SK-N-SH (cell line): Measurements from ENCODE around the gene FHOD3.

Experiments used
- CHD2 ChIP-seq: fragments of 150-350 bp; IDR thresholded peaks from 2 replicates; pipeline ENCODE4 v1.6.1; 2018; ENCODE audit warnings: low read length; ENCODE audit not compliant: partially characterized antibody
- GATA2 ChIP-seq: sonication (generic); formaldehyde crosslinking; IDR thresholded peaks from 2 replicates; pipeline ENCODE4 v1.5.0; 2020; ENCODE audit warnings: mild to moderate bottlenecking, missing genetic modification reagents
- POLR2AphosphoS5 ChIP-seq: IDR thresholded peaks from 2 replicates; pipeline ENCODE4 v1.6.1; 2012; ENCODE audit warnings: low read depth, low read length
- SIN3A ChIP-seq: IDR thresholded peaks from 2 replicates; pipeline ENCODE4 v1.6.1; 2012; ENCODE audit warnings: low read depth, mild to moderate bottlenecking, low read length, moderate library complexity, borderline replicate concordance
- SMC3 ChIP-seq: IDR thresholded peaks from 2 replicates; pipeline ENCODE4 v1.6.1; 2012; ENCODE audit warnings: low read depth, low read length, improper control_type of control experiment
- TEAD4 ChIP-seq: IDR thresholded peaks from 2 replicates; pipeline ENCODE4 v1.4.0; 2012; ENCODE audit warnings: mild to moderate bottlenecking, borderline replicate concordance; ENCODE audit not compliant: insufficient read depth
- TF ChIP-seq, protein P1 (sequence below): IDR thresholded peaks from 2 replicates; pipeline ENCODE4 v1.4.0; 2012; ENCODE audit warnings: low read depth, borderline replicate concordance
- TF ChIP-seq, protein P2 (sequence below): fragments of 200-600 bp; sonication (generic); IDR thresholded peaks from 2 replicates; pipeline ENCODE4 v1.6.1; 2017; ENCODE audit warnings: antibody characterized with exemption, mild to moderate bottlenecking, moderate library complexity

DNA sequence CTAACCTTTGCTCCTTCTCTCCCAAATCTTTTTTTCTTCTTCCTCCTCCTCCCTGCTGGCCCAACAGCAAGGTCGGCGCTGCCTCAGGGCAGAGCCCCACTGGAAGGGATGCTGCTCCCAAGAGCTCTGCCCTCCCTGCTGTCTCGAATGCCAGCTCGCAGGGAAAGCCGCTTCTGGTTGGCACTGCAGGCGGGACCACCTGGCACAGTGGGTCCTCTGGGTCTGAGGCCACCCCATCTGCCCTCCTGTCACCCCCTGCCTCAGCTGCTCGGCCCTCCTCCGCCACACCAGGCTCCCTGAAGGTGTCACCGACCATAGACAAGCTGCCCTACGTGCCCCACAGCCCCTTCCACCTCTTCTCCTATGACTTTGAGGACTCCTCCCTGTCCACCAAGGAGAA is 355.0 kb downstream of the FHOD3 start:
- TF ChIP-seq, protein P1, sequence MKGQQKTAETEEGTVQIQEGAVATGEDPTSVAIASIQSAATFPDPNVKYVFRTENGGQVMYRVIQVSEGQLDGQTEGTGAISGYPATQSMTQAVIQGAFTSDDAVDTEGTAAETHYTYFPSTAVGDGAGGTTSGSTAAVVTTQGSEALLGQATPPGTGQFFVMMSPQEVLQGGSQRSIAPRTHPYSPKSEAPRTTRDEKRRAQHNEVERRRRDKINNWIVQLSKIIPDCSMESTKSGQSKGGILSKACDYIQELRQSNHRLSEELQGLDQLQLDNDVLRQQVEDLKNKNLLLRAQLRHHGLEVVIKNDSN, result no peak
- TF ChIP-seq SIN3A (no peak), POLR2AphosphoS5 (no peak), CHD2 (no peak), TEAD4 (no peak), GATA2 (CRISPR knock-in tag) (no peak), SMC3 (no peak)
- TF ChIP-seq, protein P2, sequence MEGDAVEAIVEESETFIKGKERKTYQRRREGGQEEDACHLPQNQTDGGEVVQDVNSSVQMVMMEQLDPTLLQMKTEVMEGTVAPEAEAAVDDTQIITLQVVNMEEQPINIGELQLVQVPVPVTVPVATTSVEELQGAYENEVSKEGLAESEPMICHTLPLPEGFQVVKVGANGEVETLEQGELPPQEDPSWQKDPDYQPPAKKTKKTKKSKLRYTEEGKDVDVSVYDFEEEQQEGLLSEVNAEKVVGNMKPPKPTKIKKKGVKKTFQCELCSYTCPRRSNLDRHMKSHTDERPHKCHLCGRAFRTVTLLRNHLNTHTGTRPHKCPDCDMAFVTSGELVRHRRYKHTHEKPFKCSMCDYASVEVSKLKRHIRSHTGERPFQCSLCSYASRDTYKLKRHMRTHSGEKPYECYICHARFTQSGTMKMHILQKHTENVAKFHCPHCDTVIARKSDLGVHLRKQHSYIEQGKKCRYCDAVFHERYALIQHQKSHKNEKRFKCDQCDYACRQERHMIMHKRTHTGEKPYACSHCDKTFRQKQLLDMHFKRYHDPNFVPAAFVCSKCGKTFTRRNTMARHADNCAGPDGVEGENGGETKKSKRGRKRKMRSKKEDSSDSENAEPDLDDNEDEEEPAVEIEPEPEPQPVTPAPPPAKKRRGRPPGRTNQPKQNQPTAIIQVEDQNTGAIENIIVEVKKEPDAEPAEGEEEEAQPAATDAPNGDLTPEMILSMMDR, result no peak
